Right renal pelvis (tissue), 4 donors: Measurements from ENCODE around the gene FGF11. TPM values are rescaled to one million over a fixed set of nuclear protein-coding genes. Genes with fewer than 3 reads are reported as not detected.
A peak's percentile ranks its signal among the peaks of the same experiment; 100 is the strongest.

Experiments
- DNase-seq, 4 donors: peaks; one replicate each; pipeline ENCODE4 v3.0.0-alpha.2; 2013; ENCODE audit warnings: low read depth in 4 of 4, low spot score in 3 of 4, missing footprints in 1 of 4
- polyA plus RNA-seq, 4 donors: library from polyadenylated mRNA; unstranded; fragments of 120-200 nt; gene quantifications; one replicate each; pipeline ENCODE4 v1.2.1, GENCODE V29; 2013; ENCODE audit not compliant: insufficient read length in 4 of 4

The FGF11 gene
- polyA plus RNA-seq, result 1 to 10 TPM; 6.0 to 8.6 (median 7.8) TPM

DNA sequence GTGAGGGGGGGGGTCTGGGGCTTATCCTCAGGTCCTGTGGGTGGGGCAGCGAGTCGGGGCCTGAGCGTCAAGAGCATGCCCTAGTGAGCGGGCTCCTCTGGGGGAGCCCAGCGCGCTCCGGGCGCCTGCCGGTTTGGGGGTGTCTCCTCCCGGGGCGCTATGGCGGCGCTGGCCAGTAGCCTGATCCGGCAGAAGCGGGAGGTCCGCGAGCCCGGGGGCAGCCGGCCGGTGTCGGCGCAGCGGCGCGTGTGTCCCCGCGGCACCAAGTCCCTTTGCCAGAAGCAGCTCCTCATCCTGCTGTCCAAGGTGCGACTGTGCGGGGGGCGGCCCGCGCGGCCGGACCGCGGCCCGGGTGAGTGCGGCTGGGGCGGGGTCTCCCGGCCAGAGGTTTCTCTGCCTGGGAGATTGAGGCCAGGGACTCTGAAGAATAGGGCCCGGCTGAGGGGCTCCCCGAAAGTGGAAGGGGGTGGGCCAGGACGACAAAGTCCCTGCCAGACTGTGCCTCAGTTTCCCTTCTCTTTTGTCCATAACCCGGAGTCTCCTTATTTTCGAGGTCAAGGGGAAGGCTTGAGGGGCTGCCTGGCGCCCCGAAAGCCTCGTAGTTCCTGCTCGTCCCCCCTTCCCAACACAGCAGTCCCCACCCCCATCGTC, at the start of gene FGF11:
Gene FGF11, plus strand, starts transcription at position 51 of the 651 bp plus-strand sequence. Its CDS starts 109 bp downstream, at position 160.
- DNase-seq, result no peak

DNA sequence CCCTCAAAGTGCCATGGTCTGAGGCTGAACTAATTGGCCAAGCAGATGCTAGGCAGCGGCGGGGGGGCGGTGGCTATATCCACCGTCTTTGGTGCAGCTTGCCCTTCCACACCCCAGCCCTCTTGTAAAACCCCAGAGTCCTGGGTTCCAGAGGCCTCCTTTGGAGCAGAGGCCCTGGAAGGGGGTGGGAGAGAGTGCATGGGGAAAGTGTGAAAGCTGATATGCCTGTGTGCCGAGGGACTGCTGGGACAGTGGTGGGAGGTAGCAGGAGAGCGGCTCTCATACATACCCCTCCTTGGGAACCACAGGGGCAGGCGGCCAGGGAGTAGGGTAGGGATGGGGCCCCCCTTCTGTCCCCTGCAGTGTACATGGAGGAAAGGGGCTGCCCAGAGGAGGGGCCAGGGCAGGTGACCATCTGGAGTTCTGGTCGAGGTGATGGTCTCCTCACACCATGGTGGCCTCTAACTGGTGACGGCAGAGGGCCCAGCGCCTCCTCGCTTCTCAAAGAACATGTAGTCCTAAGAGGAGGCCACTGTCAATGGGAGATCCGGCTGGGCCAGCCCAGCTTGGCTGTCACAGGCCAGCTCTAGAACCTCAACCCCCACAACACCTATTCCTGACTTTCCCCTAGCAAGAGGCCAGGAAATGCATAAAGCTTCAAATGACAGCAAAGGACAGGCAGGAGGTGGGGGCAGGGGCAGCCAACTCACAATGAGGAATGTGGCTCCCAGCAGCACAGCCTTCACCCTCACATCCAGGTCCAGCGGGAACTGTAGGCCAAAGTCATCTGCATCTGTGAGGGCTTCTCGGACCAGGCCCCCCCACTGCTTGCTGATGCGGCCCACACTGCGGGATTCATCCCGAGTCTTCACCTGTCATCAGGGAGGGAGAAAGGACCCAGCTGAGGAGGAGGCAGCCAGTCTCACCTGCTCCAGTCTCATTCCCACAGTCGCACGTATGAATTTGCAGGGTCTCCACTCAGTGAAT, 49.1 kb upstream of the FGF11 start:
- DNase-seq, result no peak

DNA sequence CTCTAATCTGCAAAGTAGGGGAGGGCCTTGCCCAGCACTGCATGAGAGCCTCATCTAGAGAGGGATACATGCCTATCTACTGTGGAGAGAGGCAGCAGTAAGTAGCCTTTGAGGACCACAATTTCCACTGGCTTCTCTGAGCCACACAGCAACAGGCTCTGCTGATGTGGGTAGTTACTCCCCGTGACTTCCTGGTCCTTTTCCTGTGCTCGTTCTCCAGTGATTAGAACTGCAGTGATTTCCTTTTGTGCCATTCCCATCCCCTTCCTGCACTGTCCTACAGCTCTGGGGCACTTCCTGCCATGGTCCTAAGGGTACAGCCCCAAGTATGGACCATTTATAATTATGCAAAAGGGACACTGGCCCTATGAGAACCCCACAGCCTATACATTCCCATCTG, 48.0 kb upstream of the FGF11 start:
- no peak for DNase-seq

DNA sequence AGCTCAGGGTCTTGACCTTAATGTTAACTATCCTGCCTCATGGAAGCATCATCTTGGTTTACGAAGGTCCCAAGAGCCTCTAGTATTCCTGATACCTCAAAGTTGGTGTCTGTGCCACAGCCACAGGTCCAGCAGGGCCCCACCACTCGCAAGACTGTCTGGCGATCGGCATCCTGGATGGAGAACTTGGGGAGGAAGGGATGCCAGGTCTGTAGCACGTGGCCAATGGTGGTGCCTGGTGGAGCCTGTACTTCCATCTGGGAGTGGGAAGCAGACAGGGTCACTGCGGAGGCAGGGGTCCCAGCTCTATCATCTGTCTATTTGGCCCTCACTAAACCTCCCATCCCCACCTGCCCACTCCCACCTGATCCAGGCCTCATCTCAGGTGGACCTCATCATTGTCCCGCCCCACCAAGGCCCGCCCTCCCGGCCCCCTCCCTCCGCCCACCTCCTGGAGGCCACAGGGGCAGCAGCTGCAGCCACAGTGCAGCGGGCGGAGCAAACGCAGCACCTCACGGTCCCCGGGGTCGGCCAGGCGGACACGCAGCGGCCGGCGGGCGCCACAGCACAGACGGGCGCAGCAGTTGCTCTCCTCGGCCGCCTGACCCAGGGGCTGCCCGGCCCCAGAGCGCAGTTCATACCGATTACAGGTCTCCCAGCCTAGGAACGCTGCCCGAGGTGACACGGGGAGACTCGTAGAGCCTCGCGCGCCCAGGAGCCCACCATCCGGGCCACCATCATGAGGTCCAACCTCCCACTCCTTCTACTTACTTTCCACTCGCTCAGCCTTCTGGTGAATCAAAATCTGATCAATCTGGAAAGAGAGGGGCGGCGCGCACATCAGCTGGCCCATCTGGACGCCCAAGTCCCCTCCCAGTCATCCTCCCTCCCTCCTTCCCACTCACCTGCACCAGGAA, 46.4 kb upstream of the FGF11 start:
- DNase-seq, result no peak

DNA sequence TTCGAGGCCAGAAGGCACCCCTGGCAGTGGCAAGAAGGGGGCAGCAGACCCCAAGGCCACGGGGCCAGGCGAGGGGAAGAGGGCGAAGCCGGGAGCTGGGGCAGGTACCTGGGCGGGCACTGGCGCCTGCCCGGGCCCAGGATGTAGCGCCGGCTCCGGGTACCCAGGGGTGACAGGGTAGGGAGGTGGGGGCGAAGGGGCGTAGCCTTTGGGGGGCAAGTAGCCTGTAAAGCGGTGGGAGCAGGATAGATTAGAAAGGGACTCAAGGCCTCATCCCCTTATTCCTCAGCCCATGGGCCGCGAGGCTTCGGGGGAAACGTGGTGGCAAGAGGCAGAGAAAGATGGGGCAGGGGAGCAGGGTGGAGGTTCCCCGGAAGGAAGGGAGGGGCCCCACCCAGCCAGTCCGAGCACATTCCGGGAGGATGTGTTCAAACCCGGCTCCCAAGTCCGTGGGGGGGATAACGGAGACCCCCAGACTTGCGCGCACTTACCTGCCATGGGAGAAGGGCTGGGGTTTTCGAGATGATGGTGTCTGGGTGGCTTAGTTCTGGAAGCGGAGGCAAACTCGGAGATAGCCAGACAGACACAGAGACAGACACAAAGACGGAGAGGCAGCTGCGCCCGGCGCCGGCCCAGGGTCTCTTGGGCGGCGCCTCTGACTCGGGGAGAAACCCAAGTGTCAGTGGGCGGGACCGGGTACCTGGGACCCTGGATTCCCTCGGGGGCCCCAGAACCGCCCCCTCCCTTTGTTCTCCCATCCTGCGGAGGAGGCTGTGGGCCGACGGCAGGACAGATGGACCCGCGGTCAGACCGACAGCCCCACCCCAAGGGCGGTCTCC, 45.5 kb upstream of the FGF11 start:
- DNase-seq, result no peak

DNA sequence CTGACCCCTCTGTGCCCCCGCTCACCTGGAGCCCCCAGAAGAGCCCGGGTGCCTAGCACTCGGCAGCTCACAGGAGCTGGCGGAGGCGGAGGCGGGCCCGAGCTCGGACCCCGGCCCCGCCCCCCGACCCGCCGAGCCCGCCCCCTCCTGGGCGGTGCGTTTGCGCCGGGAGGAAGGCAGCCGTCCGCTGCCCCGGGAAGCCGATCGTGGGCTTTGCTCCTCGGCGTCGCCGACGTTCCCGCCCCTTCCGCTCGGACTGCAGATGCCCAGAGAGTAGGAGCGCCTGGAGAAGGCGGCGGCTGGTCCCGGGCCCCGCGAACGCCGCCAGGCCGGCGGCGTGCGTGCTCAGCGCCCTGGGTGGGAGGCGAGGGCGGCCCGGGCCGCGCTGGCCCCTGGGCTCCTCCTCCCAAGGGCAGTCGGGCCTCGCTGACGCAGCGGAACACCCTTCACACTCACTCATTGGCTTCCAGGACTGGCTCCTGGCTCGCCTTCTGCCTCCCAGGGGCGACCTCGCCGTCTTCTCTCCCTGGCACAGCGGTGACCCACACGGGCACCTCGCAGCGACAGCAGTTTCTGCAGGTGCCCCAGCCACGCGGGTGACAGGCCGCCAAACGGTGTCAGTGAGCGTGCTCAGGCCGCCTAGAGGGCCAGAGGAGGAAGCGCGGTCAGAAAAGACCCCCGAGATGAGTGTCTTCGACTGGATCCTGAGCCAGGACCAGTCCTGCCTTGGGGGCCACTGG, 44.7 kb upstream of the FGF11 start, which contains the start of gene PLSCR3:
Gene PLSCR3, minus strand, starts transcription at position 74 of the 740 bp plus-strand sequence. CDS start 415 bp downstream, outside the sequence.
- peak in 2 of 4 donors; percentile 69 to 79 for DNase-seq

DNA sequence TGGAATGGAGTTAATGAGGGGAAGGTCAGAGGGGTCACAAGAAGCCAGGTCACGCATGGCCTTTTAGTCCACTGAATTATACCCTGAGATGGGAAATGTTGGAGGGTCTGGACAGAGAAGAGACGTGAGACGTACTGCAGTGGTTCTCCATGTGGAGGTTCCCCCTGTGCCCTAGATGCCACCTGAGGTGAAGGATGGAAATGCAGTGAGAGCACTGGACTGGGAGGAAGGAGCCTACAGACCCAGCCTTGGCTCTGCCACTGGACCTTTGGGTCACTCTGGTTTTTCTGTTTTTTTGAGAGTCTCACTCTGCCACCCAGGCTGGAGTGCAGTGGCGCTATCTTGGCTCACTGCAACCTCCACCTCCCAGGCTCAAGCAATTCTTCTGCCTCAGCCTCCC, 43.2 kb upstream of the FGF11 start:
- no peak for DNase-seq

DNA sequence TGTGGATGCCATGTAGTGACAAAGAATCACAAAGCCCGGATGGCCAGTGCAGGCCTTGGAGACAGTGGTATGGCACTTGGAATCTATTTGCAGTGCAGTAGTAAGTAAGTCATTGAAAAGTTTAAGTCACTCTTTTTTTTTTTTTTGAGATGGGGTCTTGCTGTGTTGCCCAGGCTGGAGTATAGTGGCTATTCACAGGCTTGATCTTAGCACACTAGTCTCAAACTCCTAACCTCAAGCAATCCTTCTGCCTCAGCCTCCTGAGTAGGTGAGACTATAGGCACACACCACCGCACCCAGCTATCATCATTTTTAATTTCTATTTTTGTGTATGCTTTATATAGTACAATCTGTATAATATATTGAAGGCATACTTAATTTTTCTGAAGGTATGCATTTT, 40.7 kb upstream of the FGF11 start:
- no peak for DNase-seq

DNA sequence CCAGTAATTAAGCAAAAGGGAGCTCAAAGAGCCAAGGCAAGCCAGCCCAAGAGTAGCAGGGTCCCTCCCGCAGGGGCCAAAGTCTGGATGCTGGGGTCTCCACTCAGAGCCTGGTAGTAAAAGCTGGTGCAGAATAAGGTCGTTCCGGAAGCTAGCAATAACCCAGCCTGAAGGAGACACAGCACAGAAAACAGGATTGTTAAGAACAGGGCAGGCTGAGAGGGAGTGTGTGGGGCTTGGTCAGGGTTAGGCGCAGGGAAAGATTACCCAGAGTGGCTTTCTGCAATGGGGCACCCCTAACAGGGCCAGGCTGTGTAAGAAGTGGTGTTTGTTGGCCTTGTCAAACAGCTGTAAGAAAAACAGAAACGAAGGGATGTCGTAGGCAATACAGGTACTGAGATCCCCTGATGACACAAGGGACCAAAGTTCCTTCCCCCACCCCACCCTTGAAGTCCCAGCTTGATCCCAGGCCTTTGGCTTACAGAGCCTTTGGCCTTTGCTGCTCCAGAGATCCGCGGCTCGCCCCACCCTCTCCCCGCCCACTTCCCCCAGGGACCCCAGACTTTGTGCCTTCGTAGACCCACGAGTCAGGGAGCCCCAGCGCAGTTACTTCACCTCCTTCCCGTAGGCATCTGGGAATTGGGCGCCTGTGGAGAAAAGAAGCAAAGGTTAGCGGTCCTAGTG, 36.1 kb upstream of the FGF11 start:
- DNase-seq, result no peak

DNA sequence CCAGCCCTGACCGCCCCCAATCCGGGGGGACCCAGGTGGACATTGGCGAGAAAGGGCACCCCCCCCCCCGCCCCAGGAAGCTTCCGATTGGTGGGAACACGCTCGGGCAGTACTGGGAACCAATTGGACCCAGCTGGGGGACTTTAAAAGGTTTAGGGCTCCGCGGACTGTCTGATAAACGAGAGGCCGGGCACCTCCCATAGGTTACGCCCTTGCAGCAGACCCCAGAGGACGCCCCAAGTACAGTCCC, 35.7 kb upstream of the FGF11 start:
- DNase-seq, result no peak

DNA sequence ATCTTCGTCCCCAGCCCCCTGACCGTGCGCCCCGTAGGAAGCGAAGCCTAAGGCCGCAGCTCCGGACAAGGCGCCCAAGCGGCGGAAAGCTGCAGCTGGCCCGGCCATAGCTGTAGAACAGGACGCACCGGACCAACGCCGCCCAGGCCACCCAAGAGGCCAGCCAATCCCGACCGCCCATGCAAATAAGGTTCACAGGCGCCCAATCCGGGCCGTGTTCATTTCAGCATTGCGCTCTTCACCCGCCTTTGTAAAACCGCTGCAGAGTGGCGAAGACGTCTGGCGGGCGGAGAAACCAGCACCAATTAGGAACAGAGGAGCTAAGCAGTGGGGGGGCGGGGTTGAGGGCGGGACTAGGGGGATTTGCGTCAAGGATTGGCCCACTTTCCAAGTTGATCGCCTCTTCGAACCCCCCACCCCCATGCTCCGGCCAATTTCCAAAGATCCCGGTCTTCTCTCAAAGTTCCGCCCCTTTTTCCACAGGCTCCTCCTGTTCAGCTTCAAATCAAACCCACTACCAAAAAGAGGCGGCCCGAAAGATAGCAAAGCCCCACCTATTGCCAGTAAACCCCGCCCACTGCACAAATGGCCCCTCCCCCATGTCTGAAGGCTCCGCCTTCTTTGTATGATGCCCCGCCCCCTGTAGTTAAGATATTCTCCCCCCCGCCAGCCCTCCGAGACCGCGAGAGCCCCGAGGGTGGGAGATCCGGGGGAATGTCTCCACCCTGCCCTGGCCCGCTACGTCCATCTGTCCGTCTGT, 35.2 kb upstream of the FGF11 start, which contains the start of gene TMEM256:
Gene TMEM256, minus strand, starts transcription at position 121 of the 760 bp plus-strand sequence. Its CDS starts 13 bp downstream, at position 108.
- DNase-seq, result peak; percentile 95 to 100 (median 99)

DNA sequence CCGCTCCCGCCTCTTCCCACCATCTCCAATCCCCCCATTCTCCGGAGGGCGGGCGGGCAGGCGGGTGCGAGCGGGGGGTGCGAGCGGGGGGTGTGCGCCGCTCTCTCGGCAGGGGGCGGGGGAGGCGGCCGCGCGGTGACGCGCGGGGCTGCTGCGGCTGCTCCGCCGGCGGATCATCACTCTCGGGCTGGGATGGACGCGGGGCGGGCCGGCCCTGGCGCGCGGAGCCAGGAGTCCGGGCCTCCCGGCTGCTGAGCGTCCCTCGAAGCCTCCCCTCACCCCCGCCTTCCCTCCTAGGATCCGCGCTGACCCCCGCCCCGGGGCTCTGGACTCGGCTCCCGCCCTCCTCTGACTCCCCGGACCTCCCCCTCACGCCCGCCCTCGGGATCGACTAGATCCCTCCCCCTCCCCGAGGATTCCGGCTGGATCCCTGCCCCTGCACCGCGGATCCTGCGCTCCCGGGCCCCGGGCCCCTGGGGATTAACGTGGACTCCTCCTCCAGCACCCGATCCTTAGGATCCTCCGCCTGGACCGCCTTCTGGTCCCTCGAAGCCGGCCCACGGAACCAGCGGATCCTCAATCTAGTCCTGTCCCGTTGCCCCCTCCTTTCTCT, 34.5 kb upstream of the FGF11 start:
- DNase-seq, result no peak

DNA sequence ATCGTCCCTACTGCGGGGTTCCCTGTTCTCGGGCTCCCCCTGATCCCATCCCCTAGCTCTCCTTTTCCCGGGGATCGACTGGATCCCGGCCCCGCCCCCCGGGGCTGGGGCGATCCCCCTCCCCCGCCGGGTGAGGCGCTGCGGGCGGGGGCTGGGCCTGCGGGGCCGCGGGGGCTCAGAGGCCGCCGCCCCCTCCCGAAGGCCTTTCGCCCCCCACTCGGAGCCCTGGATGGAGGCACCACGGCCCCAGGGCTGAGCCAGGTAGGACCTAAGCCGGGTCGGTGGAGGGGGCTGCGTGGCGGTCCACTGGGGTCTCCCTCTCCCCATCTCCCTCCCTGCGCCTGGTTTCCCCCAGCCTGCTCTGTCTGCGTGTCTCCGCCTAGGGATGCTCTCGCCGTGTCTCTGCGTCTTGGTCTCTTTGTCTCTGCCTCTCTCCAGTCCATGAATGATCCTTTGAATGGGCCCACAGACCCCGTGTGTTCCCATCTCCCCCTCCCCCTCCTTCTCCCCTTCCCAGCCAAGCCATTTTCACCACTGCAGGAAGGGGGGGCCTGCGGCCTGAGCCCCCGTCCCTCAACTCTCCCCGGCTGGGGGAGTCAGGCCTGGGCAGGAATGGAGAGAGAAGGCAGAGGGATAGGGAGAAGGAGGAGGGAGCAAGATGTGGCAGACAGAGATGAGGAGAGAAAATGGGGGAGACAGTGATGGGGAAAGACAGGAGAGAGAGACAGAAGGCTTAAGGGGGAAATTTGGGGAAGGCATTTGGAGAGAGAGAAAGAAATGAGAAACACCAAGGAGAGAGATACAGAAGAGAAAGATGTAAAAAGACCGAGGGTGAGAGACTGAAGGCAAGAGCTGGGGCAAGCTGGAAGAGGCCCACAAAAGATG, 33.7 kb upstream of the FGF11 start:
- DNase-seq, result no peak

DNA sequence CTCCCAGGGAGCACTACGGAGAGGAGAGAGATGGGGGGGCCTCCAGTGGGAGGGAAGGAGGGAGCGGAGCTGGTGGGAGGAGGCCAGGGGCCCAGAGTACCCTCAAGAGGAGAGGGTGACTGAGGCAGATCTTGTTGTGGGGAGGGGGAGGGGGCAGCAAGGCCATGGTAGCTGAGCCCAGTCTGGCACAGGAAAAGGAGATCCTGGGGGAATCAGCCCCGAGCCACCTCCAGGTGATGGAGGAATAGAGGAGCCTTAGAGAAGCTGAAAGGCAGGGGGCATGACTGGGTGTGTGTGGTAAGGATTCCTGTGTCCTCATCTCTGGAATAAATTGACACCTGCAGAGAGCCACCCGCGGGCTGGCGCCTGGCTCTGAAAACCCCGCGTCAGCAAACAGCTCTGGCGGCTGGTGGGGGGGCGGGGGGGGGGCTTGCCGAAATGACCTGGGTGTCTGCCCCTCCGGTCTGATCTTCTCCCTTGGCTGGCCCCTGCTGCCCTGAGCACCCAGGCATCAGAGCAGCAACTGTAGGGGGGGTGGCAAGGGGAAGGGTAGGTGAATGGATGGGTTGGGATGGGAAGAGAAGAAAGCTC, 33.0 kb upstream of the FGF11 start:
- DNase-seq, result no peak

DNA sequence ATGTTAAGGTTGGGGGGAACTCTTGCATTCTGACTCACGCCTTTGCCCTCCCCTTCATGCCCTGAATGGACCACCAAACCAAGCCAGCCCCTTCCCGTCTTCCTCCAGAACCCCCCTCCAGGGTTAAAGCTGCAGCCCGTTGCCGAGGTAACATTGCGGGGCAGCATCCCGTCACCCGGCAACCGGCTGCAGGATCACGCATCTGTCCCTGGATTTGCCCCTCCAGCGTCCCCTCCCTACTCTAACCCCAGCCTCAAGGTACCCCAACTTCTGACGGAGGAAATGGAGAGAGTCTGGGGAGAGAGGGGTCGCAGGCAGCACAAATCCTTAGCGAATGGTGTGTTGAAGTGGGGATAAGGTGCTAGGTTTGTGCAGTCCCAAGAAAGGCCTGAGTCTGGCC, 32.2 kb upstream of the FGF11 start:
- DNase-seq, result no peak
